CD14-positive monocyte (primary cell): ENCODE data around the gene GRN. TPM values are rescaled to one million over a fixed set of nuclear protein-coding genes. Genes with fewer than 3 reads are reported as not detected.

Source experiments
- DNase-seq, 3 donors: peaks; one replicate each; pipeline ENCODE4 v3.0.0-alpha.2; 2011 to 2022
- H2AFZ ChIP-seq: 2 replicates; pipeline ENCODE4 v1.6.0; 2012; ENCODE audit warnings: mild to moderate bottlenecking, low read depth, low read length, inconsistent platforms; ENCODE audit not compliant: insufficient read depth, poor library complexity, severe bottlenecking
- H3K27ac ChIP-seq, 2 donors: 1 replicate in 1 of 2; 2 replicates in 1 of 2; pipeline ENCODE4 v1.5.1; 2012 to 2013; ENCODE audit warnings: low read length in 2 of 2, control low read depth in 1 of 2, inconsistent platforms in 1 of 2, low read depth in 1 of 2, mild to moderate bottlenecking in 1 of 2
- H3K27me3 ChIP-seq, 2 donors: one replicate each; pipeline versions ENCODE4 v1.6.0 to v1.6.1; 2011 to 2013; ENCODE audit warnings: low read length in 2 of 2; ENCODE audit not compliant: control insufficient read depth in 2 of 2, insufficient read depth in 2 of 2
- H3K36me3 ChIP-seq, 2 donors: replicated peaks in 1 of 2; 1 replicate in 1 of 2; 2 replicates in 1 of 2; pipeline versions ENCODE4 v1.5.1 to v1.6.1; 2012 to 2013; ENCODE audit warnings: low read length in 2 of 2, control low read depth in 1 of 2, inconsistent platforms in 1 of 2, mild to moderate bottlenecking in 1 of 2; ENCODE audit not compliant: insufficient read depth in 2 of 2, control insufficient read depth in 1 of 2
- H3K4me1 ChIP-seq, 2 donors: 1 replicate in 1 of 2; 2 replicates in 1 of 2; pipeline versions ENCODE4 v1.5.1 to v1.6.1; 2012 to 2013; ENCODE audit warnings: low read length in 2 of 2, control low read depth in 1 of 2, inconsistent platforms in 1 of 2, mild to moderate bottlenecking in 1 of 2, moderate library complexity in 1 of 2; ENCODE audit not compliant: insufficient read depth in 2 of 2, control insufficient read depth in 1 of 2
- H3K4me2 ChIP-seq: replicated peaks from 2 replicates; pipeline ENCODE3; 2012; ENCODE audit warnings: low read length, moderate library complexity, mild to moderate bottlenecking; ENCODE audit not compliant: poor library complexity, severe bottlenecking; ENCODE audit errors: extremely low read depth
- H3K4me3 ChIP-seq, 3 experiments: fragments of 200-600 bp in 1 of 3; sonication (generic) in 1 of 3; replicated peaks in 1 of 3; 1 replicate in 2 of 3; 2 replicates in 1 of 3; pipeline ENCODE4 v1.5.1; 2011 to 2013; ENCODE audit warnings: low read length in 3 of 3, mild to moderate bottlenecking in 3 of 3, control low read depth in 2 of 3, low read depth in 2 of 3, inconsistent platforms in 1 of 3, moderate library complexity in 1 of 3
- H3K79me2 ChIP-seq: 2 replicates; pipeline ENCODE4 v1.6.0; 2012; ENCODE audit warnings: mild to moderate bottlenecking, control low read depth, inconsistent platforms, low read length, moderate library complexity; ENCODE audit not compliant: insufficient read depth
- H3K9ac ChIP-seq: 2 replicates; pipeline ENCODE4 v1.6.0; 2017; ENCODE audit warnings: low read length, mild to moderate bottlenecking; ENCODE audit not compliant: insufficient read depth, poor library complexity, severe bottlenecking
- H3K9me3 ChIP-seq, 2 donors: replicated peaks in 1 of 2; 1 replicate in 1 of 2; 2 replicates in 1 of 2; pipeline versions ENCODE4 v1.5.1 to v1.6.1; 2012 to 2013; ENCODE audit warnings: low read length in 2 of 2, control low read depth in 1 of 2; ENCODE audit not compliant: control insufficient read depth in 1 of 2, insufficient read depth in 1 of 2
- H4K20me1 ChIP-seq: 2 replicates; pipeline ENCODE4 v1.6.0; 2012; ENCODE audit warnings: mild to moderate bottlenecking, low read length, control low read depth, moderate library complexity; ENCODE audit not compliant: insufficient read depth
- H3K27ac Mint-ChIP-seq, 7 donors: one replicate each; pipeline ENCODE4 v1.8.0; 2020; ENCODE audit warnings: mild to moderate bottlenecking in 7 of 7, mixed read lengths in 7 of 7, moderate library complexity in 6 of 7, inconsistent platforms in 2 of 7
- H3K27me3 Mint-ChIP-seq, 3 donors: one replicate each; pipeline ENCODE4 v1.8.0; 2021 to 2022; ENCODE audit warnings: low read depth in 3 of 3, mild to moderate bottlenecking in 3 of 3, mixed read lengths in 3 of 3, moderate library complexity in 3 of 3, inconsistent platforms in 1 of 3
- H3K36me3 Mint-ChIP-seq, 2 donors: one replicate each; pipeline ENCODE4 v1.8.0; 2020; ENCODE audit warnings: mixed read lengths in 2 of 2, inconsistent platforms in 1 of 2, mild to moderate bottlenecking in 1 of 2
- H3K4me1 Mint-ChIP-seq: one replicate; pipeline ENCODE4 v1.8.0; 2020; ENCODE audit warnings: mild to moderate bottlenecking, mixed read lengths
- H3K4me3 Mint-ChIP-seq, 2 donors: one replicate each; pipeline ENCODE4 v1.8.0; 2020; ENCODE audit warnings: mild to moderate bottlenecking in 2 of 2, mixed read lengths in 2 of 2, moderate library complexity in 1 of 2
- H3K9me3 Mint-ChIP-seq, 7 donors: one replicate each; pipeline ENCODE4 v1.8.0; 2020 to 2022; ENCODE audit warnings: mixed read lengths in 7 of 7, mild to moderate bottlenecking in 6 of 7, moderate library complexity in 6 of 7, inconsistent platforms in 2 of 7
- WGBS: methylation state at CpG from one replicate; pipeline ENCODE4 v1.1.5; 2013; ENCODE audit warnings: missing lambda C conversion rate; ENCODE audit not compliant: insufficient coverage; 5-methylcytosine and 5-hydroxymethylcytosine counted together
- intact Hi-C, 2 donors: fragments of 100-400 bp; cut with micrococcal nuclease; formaldehyde crosslinking; loops; one replicate each; pipeline versions ENCODE4 v1.15.0 to v1.15.1; 2023
- polyA plus RNA-seq, 3 donors: library from polyadenylated mRNA; depleted of rRNA in 1 of 3; unstranded in 2 of 3; stranded (reverse) in 1 of 3; fragments of 300-500 nt in 2 of 3; fragments of >200 nt in 1 of 3; fragmentation: Illumina TruSeq in 2 of 3; gene quantifications; 1 replicate in 2 of 3; 2 replicates in 1 of 3; pipeline ENCODE4 v1.2.3, GENCODE V29; 2012 to 2021
- TF ChIP-seq, protein P1 (sequence below): fragments of 200-600 bp; IDR thresholded peaks from one replicate; pipeline ENCODE4 v1.8.0; 2022; ENCODE audit warnings: antibody characterized with exemption, mild to moderate bottlenecking

GRN gene
- polyA plus RNA-seq, 3 donors: 1,303 to 1,960 (median 1,361) TPM

DNA sequence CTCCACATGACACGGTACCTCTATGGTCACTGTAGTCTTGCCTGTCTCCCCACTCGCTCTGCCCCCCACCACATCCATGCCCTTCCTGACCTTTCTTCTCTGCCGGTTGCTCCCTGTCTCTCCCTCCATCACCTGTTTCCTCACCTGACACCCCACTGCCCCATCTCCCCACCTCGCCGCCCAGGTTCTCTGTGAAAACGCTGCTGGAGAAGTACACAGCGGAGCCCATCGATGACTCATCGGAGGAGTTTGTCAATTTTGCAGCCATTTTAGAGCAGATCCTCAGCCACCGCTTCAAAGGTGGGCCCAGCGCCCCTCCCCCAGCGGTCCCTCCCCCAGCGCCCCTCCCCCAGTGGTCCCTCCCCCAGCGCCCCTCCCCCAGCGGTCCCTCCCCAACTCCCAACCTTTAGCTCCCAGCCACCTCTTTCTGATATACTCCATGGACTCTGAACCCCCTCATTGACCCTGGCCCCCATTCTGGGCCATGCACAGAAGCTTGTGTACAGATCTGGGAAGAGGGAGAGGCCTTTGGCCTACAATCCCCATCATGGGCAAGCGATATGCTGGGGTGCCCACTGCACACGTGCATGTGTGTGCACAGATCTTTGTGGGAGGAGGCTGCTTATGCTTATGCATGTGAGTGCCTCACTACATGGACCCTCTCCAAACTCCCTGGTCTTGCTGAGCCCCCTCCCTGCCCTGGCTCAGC lies 32.6 kb upstream of the GRN start:
- 87% methylated on average over 9 of the region's 17 CpGs for WGBS
- Mint-ChIP-seq H3K27ac (no peak overlapping the region), H3K27me3 (peaks cover 63 to 76% (median 70%) of the 10 kb centered on the region in 3 donors), H3K9me3 (peaks cover 3 to 18% (median 11%) of the 10 kb centered on the region in 7 donors), H3K36me3 (peaks cover 5 to 14% of the 10 kb centered on the region in 2 donors), H3K4me3 (no peak overlapping the region), H3K4me1 (peaks cover 31% of the 10 kb centered on the region)
- Histone ChIP-seq H3K4me3 (no peak overlapping the region), H3K4me1 (peaks cover 20 to 26% of the 10 kb centered on the region in 2 donors), H3K27ac (no peak overlapping the region), H2AFZ (no peak overlapping the region), H3K9me3 (peaks cover 4 to 18% of the 10 kb centered on the region in 2 donors), H3K9ac (no peak overlapping the region), H3K36me3 (no peaks in the 10 kb centered on the region), H3K79me2 (no peaks in the 10 kb centered on the region), H3K27me3 (peaks cover 30 to 69% of the 10 kb centered on the region in 2 donors), H4K20me1 (no peaks in the 10 kb centered on the region), H3K4me2 (no peak overlapping the region)
- intact Hi-C loops: no loop called here
- DNase-seq: no peak
- TF ChIP-seq, protein P1, sequence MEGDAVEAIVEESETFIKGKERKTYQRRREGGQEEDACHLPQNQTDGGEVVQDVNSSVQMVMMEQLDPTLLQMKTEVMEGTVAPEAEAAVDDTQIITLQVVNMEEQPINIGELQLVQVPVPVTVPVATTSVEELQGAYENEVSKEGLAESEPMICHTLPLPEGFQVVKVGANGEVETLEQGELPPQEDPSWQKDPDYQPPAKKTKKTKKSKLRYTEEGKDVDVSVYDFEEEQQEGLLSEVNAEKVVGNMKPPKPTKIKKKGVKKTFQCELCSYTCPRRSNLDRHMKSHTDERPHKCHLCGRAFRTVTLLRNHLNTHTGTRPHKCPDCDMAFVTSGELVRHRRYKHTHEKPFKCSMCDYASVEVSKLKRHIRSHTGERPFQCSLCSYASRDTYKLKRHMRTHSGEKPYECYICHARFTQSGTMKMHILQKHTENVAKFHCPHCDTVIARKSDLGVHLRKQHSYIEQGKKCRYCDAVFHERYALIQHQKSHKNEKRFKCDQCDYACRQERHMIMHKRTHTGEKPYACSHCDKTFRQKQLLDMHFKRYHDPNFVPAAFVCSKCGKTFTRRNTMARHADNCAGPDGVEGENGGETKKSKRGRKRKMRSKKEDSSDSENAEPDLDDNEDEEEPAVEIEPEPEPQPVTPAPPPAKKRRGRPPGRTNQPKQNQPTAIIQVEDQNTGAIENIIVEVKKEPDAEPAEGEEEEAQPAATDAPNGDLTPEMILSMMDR: no peak

DNA sequence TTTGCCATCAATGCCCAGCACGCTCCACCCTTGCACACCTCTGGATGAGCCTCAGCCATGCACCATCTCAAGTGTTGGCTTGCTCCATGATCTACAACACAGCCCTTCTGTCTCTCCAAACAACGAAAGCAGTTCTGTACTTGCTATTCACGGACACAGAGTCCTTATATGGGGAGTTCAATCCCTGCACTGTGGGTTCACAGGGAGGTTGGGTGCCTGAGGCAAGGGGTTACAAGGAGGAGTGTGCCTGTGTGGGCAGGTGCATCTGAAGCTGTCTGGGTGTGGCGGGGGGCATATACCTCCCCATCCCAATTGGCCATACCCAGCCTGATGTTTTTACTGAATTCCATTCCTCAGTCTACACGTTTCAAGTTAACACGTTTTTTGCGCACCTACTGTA lies 31.1 kb upstream of the GRN start:
- H3K27ac ChIP-seq: no peak overlapping the region
- H3K27ac Mint-ChIP-seq: no peak overlapping the region
- no peak overlapping the region for H3K4me3 ChIP-seq
- DNase-seq: no peak
- peaks cover 6 to 15% of the 10 kb centered on the region in 2 donors for H3K36me3 Mint-ChIP-seq
- peaks cover 29 to 67% of the 10 kb centered on the region in 2 donors for H3K27me3 ChIP-seq
- H3K4me2 ChIP-seq: no peak overlapping the region
- H3K4me1 ChIP-seq: peaks cover 8 to 16% of the 10 kb centered on the region in 2 donors
- WGBS: 96% methylated on average over 3 of the region's 7 CpGs
- H3K36me3 ChIP-seq: no peaks in the 10 kb centered on the region
- intact Hi-C loops: no loop called here
- H3K79me2 ChIP-seq: no peaks in the 10 kb centered on the region
- H3K9me3 ChIP-seq: peaks cover 4 to 19% of the 10 kb centered on the region in 2 donors
- no peak overlapping the region for H2AFZ ChIP-seq
- H3K27me3 Mint-ChIP-seq: peaks cover 63 to 73% (median 69%) of the 10 kb centered on the region in 3 donors
- H4K20me1 ChIP-seq: no peaks in the 10 kb centered on the region
- H3K4me1 Mint-ChIP-seq: peaks cover 26% of the 10 kb centered on the region
- H3K9me3 Mint-ChIP-seq: peaks cover 3 to 20% (median 14%) of the 10 kb centered on the region in 7 donors
- TF ChIP-seq, protein P1: no peak
- peak overlapping the region in 1 of 2 donors; percentile 73 for H3K4me3 Mint-ChIP-seq
- H3K9ac ChIP-seq: no peak overlapping the region
